ENCODE measurements around the gene RALB.
"Not testable (repeated sequence)": the region's sequence is repeated elsewhere in the genome, so short reads cannot be mapped to it uniquely, and the experiment has no call there.

The RALB gene

GRCh38 chr2:120244656-120245519 lies 7.8 kb upstream of the RALB start:
- no peak for DNase-seq

GRCh38 chr2:120245520-120246332 lies 6.9 kb upstream of the RALB start:
- no peak for DNase-seq

- DNase-seq = no peak
These were observed 5.9 kb upstream of the RALB start for GRCh38 chr2:120246546-120247300.

- DNase-seq = no peak
These were observed 4.8 kb upstream of the RALB start for GRCh38 chr2:120247851-120248250.

- DNase-seq = no peak
These were observed 2.0 kb upstream of the RALB start for GRCh38 chr2:120250640-120251039.

GRCh38 chr2:120251078-120251477 lies 1.6 kb upstream of the RALB start:
- no peak for DNase-seq

GRCh38 chr2:120251880-120252224 lies 800 bp upstream of the RALB start:
- no peak for DNase-seq

- peak; percentile 28 for DNase-seq
These were observed 600 bp downstream of the RALB start for GRCh38 chr2:120253021-120253882.

GRCh38 chr2:120254178-120254577 lies 1.5 kb downstream of the RALB start:
- no peak for DNase-seq

- DNase-seq = no peak
These were observed 2.4 kb downstream of the RALB start for GRCh38 chr2:120255071-120255470.

- DNase-seq = no peak
These were observed 3.5 kb downstream of the RALB start for GRCh38 chr2:120255986-120256650.

GRCh38 chr2:120256651-120257000 lies 4.0 kb downstream of the RALB start:
- DNase-seq = no peak

GRCh38 chr2:120257522-120257921 lies 4.9 kb downstream of the RALB start:
- DNase-seq = no peak

GRCh38 chr2:120258196-120258595 lies 5.5 kb downstream of the RALB start:
- DNase-seq = no peak

GRCh38 chr2:120259939-120260338 lies 7.3 kb downstream of the RALB start:
- DNase-seq = not testable (repeated sequence)

GRCh38 chr2:120260736-120261135 lies 8.1 kb downstream of the RALB start:
- DNase-seq = no peak

- peak; percentile 48 for DNase-seq
These were observed 8.8 kb downstream of the RALB start for GRCh38 chr2:120261387-120262006.

GRCh38 chr2:120262150-120262549 lies 9.5 kb downstream of the RALB start:
- DNase-seq = no peak

GRCh38 chr2:120262761-120263428 lies 10.2 kb downstream of the RALB start:
- no peak for DNase-seq

GRCh38 chr2:120265006-120265405 lies 12.4 kb downstream of the RALB start:
- DNase-seq = no peak

GRCh38 chr2:120267348-120267747 lies 14.7 kb downstream of the RALB start:
- no peak for DNase-seq

All from stimulated activated naive CD4-positive, alpha-beta T cell treated with Interleukin-2 at 50 U/mL for 16 hours (primary cell).